SK-N-SH (cell line): ENCODE results near the gene GMPR2.

Source experiments
- CHD2 ChIP-seq: fragments of 150-350 bp; IDR thresholded peaks from 2 replicates; pipeline ENCODE4 v1.6.1; 2018; ENCODE audit warnings: low read length; ENCODE audit not compliant: partially characterized antibody
- CTCF ChIP-seq: fragments of 200-600 bp; sonication (generic); IDR thresholded peaks from 2 replicates; pipeline ENCODE4 v1.6.1; 2017; ENCODE audit warnings: antibody characterized with exemption, mild to moderate bottlenecking, moderate library complexity
- EP300 ChIP-seq, 2 experiments: IDR thresholded peaks; 2 replicates each; pipeline versions ENCODE4 v1.4.0 to v1.6.1; 2012; ENCODE audit warnings: borderline replicate concordance in 1 of 2, low read depth in 1 of 2, low read length in 1 of 2
- FOXJ3 ChIP-seq: sonication (generic); formaldehyde crosslinking; IDR thresholded peaks from 2 replicates; pipeline ENCODE4 v1.5.1; 2020; ENCODE audit warnings: mild to moderate bottlenecking, missing genetic modification reagents
- JUND ChIP-seq: IDR thresholded peaks from 2 replicates; pipeline ENCODE4 v1.4.0; 2012
- NRF1 ChIP-seq: IDR thresholded peaks from 2 replicates; pipeline ENCODE4 v1.6.1; 2012; ENCODE audit warnings: low read depth, mild to moderate bottlenecking, low read length
- RAD21 ChIP-seq: IDR thresholded peaks from 2 replicates; pipeline ENCODE4 v1.6.1; 2012; ENCODE audit warnings: mild to moderate bottlenecking, low read length
- RFX5 ChIP-seq: IDR thresholded peaks from 2 replicates; pipeline ENCODE4 v1.6.1; 2012; ENCODE audit warnings: mild to moderate bottlenecking, improper control_type of control experiment, low read length
- SMC3 ChIP-seq: IDR thresholded peaks from 2 replicates; pipeline ENCODE4 v1.6.1; 2012; ENCODE audit warnings: low read depth, low read length, improper control_type of control experiment
- TAF1 ChIP-seq: IDR thresholded peaks from 2 replicates; pipeline ENCODE4 v1.6.1; 2012; ENCODE audit warnings: low read depth, mild to moderate bottlenecking, low read length, moderate library complexity, borderline replicate concordance
- YY1 ChIP-seq: IDR thresholded peaks from 2 replicates; pipeline ENCODE4 v1.4.0; 2012; ENCODE audit warnings: low read depth, mild to moderate bottlenecking
- TF ChIP-seq, protein P1 (sequence below): fragments of 150-350 bp; IDR thresholded peaks from 2 replicates; pipeline ENCODE4 v1.6.1; 2017; ENCODE audit warnings: antibody characterized with exemption, low read length, low read depth, borderline replicate concordance
- TF ChIP-seq, protein P2 (sequence below): IDR thresholded peaks from 2 replicates; pipeline ENCODE4 v1.6.1; 2012; ENCODE audit warnings: mild to moderate bottlenecking, low read depth, low read length, moderate library complexity

DNA sequence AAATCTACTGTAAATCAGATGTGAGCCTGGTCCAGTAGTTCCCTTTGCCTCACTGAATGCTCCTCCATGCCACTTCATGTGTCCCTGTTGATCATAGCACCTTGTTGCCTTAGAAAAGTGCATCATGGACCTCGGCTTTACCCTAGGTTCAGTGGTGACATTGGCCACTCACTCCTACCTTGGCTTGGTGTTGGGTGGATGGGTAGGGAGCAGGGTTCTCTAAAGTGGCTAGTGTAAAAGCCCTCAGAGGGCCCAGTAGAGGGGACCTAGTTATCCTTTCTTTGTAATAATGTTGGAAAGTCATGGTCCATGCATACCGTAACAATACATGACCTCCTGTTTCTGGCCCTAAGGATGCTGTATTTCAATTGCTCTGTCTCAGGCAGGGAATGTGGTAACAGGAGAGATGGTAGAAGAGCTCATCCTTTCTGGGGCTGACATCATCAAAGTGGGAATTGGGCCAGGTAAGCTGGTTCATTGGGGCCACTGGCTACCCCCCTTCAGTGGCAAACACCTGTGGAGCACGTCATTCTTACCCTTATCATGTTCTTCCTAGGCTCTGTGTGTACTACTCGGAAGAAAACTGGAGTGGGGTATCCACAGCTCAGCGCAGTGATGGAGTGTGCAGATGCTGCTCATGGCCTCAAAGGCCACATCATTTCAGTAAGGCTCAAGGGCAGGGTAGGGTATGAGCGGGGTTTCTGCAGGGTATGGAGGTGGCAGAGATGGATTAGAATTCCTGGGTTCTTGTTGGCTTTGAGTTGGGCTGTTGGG is 4.1 kb downstream of the GMPR2 start:
- TF ChIP-seq, protein P1, sequence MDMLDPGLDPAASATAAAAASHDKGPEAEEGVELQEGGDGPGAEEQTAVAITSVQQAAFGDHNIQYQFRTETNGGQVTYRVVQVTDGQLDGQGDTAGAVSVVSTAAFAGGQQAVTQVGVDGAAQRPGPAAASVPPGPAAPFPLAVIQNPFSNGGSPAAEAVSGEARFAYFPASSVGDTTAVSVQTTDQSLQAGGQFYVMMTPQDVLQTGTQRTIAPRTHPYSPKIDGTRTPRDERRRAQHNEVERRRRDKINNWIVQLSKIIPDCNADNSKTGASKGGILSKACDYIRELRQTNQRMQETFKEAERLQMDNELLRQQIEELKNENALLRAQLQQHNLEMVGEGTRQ: no peak
- TF ChIP-seq RFX5 (no peak), CTCF (no peak), YY1 (no peak), RAD21 (no peak), JUND (no peak), SMC3 (no peak), FOXJ3 (CRISPR knock-in tag) (no peak), EP300 (IDR thresholded peaks at IDR 0.05; ENCODE audit: borderline replicate concordance in 1 of 2, low read depth in 1 of 2, low read length in 1 of 2) (no peak), CHD2 (no peak), TAF1 (no peak), NRF1 (no peak)
- TF ChIP-seq, protein P2, sequence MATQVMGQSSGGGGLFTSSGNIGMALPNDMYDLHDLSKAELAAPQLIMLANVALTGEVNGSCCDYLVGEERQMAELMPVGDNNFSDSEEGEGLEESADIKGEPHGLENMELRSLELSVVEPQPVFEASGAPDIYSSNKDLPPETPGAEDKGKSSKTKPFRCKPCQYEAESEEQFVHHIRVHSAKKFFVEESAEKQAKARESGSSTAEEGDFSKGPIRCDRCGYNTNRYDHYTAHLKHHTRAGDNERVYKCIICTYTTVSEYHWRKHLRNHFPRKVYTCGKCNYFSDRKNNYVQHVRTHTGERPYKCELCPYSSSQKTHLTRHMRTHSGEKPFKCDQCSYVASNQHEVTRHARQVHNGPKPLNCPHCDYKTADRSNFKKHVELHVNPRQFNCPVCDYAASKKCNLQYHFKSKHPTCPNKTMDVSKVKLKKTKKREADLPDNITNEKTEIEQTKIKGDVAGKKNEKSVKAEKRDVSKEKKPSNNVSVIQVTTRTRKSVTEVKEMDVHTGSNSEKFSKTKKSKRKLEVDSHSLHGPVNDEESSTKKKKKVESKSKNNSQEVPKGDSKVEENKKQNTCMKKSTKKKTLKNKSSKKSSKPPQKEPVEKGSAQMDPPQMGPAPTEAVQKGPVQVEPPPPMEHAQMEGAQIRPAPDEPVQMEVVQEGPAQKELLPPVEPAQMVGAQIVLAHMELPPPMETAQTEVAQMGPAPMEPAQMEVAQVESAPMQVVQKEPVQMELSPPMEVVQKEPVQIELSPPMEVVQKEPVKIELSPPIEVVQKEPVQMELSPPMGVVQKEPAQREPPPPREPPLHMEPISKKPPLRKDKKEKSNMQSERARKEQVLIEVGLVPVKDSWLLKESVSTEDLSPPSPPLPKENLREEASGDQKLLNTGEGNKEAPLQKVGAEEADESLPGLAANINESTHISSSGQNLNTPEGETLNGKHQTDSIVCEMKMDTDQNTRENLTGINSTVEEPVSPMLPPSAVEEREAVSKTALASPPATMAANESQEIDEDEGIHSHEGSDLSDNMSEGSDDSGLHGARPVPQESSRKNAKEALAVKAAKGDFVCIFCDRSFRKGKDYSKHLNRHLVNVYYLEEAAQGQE: no peak
